Activated CD4-positive, alpha-beta T cell treated with anti-CD3 and anti-CD28 coated beads, Interleukin-2, amount 10 ng/mL, durations not matched to agents 7 days and 5 days (primary cell): ENCODE measurements around the gene ICAM3. TPM values are rescaled to one million over a fixed set of nuclear protein-coding genes. Genes with fewer than 3 reads are reported as not detected.

ENCODE experiments used
- CTCF ChIA-PET: fragments of 350-600 bp; sonication (Branson Sonifier 250); formaldehyde crosslinking; loops from one replicate; lab custom pipeline; 2021; ENCODE audit warnings: antibody characterized with exemption; lab: Charles Lee
- POLR2A ChIA-PET: fragments of 350-600 bp; sonication (Branson Sonifier 250); formaldehyde crosslinking; loops from one replicate; lab custom pipeline; 2021; ENCODE audit warnings: antibody characterized with exemption; lab: Charles Lee
- DNase-seq: peaks from one replicate; pipeline ENCODE4 v3.0.0-alpha.2; 2020
- H3K27ac Mint-ChIP-seq: one replicate; pipeline ENCODE4 v1.8.0; 2021; ENCODE audit warnings: mild to moderate bottlenecking, moderate library complexity, mixed read lengths
- H3K27me3 Mint-ChIP-seq: one replicate; pipeline ENCODE4 v1.8.0; 2021; ENCODE audit warnings: mixed read lengths
- H3K36me3 Mint-ChIP-seq: one replicate; pipeline ENCODE4 v1.8.0; 2021; ENCODE audit warnings: low read depth, mixed read lengths
- H3K4me1 Mint-ChIP-seq: one replicate; pipeline ENCODE4 v1.8.0; 2021; ENCODE audit warnings: mixed read lengths
- H3K4me3 Mint-ChIP-seq: one replicate; pipeline ENCODE4 v1.8.0; 2021; ENCODE audit warnings: mild to moderate bottlenecking, moderate library complexity, mixed read lengths
- H3K9me3 Mint-ChIP-seq: one replicate; pipeline ENCODE4 v1.8.0; 2021; ENCODE audit warnings: mixed read lengths
- total RNA-seq, 2 experiments: library from RNA; stranded (reverse); gene quantifications; one replicate each; pipeline ENCODE4 v1.2.3, GENCODE V29; 2021

ICAM3 gene
- total RNA-seq, 2 experiments from 2014 or later: 230 to 233 TPM

DNA sequence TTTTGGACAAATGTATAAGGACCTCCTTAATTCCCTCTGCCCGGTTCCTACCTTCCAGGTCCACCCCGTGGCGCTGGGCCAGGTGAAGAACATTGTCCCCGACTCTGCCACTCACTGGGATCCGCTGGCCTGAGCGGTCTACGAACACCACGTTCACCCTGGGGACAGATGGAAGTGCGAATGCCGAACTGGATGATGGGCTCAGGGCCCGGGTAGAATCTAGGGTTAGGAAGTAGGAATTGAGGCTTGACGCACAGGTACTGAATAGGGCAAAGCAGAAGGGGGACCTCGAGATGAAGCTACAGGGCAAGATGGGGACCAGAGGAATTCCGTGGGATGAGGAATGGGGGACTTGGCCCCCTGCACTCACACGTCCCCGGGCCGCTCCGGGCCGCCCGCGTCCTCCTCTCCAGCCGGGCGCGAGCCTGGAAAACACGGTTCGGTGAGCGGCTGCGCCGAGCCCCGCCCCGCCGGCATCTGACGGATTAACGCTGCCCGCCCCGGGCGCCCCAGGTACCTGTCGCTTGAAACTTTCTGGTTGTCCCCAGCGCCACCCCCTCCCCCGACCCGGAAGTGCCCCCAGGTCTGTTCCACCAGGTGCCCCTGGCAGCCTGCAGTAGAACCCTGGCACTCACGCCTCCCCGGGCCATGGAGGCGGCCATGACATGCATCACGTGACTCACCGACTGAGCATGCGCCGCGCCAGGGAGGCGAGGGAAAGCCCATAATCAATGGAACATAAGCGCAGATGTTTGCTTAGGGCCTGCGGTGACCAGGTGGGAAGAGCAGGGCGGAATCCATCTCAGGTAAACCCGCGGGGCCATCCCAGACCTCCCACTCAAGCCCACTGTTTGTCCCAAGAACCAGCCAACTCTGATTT, 23.8 kb downstream of the ICAM3 start, which contains the start of gene FDX2:
FDX2 (minus strand) TSS at position 681 of the 880 bp plus-strand sequence; CDS start at position 662, 19 bp downstream.
- DNase-seq: peak; percentile 92
- H3K9me3 Mint-ChIP-seq: no peaks in the 10 kb centered on the region
- peaks cover 19% of the 10 kb centered on the region for H3K4me1 Mint-ChIP-seq
- CTCF ChIA-PET: interaction anchor here (0.7 to 1.2 kb wide), 3 partner anchors 9 to 46 kb away, joined by 3 read pairs; no protein-coding TSS in a partner anchor
- H3K4me3 Mint-ChIP-seq: peak within 1 kb of the TSS; percentile 80
- H3K27ac Mint-ChIP-seq: peak within 1 kb of the TSS; percentile 73
- H3K27me3 Mint-ChIP-seq: no peaks in the 10 kb centered on the region
- peaks cover 15% of the 10 kb centered on the region for H3K36me3 Mint-ChIP-seq
- POLR2A ChIA-PET: interaction anchor here (0.6 kb wide), 1 partner anchor 16 kb away, joined by 3 read pairs; no protein-coding TSS in a partner anchor

DNA sequence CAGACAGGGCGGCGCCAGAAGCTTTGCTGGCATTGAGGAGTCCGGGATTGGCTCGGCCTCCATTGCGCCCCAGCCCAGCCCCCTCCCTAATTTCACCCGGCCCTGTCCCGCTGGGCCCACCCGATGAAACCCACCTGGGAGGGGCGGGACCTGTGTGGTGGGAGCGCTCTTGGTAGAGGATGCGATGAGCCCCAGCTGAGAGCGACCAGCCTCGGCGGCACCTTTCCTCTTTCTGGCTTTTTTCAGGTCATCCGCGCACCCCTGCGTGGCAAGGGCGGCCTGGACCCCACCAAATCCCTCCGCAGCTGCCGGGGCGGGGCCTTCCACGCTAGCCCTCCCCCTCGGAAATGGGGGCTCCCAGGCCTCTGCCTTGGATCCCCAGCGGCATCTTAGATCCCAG, 30.0 kb downstream of the ICAM3 start, which contains the start of gene ZGLP1:
ZGLP1 (minus strand) TSS at position 393 of the 400 bp plus-strand sequence.
- Mint-ChIP-seq H3K36me3 (no peaks in the 10 kb centered on the region), H3K4me1 (peaks cover 3% of the 10 kb centered on the region), H3K4me3 (no peak within 1 kb of the TSS), H3K27ac (peak within 1 kb of the TSS; percentile 5), H3K27me3 (no peaks in the 10 kb centered on the region), H3K9me3 (no peaks in the 10 kb centered on the region)
- ChIA-PET CTCF (interaction anchor here (1.2 to 1.6 kb wide), 2 partner anchors 13 to 555 kb away, joined by 3 to 4 read pairs; no protein-coding TSS in a partner anchor), POLR2A (no interaction called here)
- DNase-seq: no peak

DNA sequence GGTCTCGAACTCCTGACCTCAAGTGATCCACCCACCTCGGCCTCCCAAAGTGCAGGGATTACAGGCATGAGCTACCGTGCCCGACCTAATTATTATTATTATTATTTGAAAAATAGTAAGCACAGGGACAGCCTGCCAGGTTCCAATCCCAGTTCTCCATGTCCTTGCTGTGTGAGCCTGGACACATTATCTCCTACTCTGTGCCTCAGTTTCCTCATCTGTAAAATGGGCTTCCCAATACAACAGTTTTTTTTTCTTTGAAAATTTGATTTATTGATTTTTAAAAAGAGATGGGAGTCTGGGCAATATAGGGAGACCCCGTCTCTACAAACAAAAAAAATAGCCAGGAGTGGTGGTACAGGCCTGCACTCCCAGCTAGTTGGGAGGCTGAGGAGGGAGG, 33.1 kb downstream of the ICAM3 start:
- Mint-ChIP-seq H3K4me1 (no peaks in the 10 kb centered on the region), H3K27me3 (peaks cover 4% of the 10 kb centered on the region), H3K36me3 (no peaks in the 10 kb centered on the region), H3K4me3 (no peak overlapping the region), H3K9me3 (no peaks in the 10 kb centered on the region), H3K27ac (no peak overlapping the region)
- ChIA-PET CTCF (interaction anchor here (1.2 to 1.8 kb wide), 4 partner anchors 9 to 35 kb away, joined by 3 to 6 read pairs (median 4); partner anchors contain the start of gene ICAM1), POLR2A (no interaction called here)
- DNase-seq: no peak

DNA sequence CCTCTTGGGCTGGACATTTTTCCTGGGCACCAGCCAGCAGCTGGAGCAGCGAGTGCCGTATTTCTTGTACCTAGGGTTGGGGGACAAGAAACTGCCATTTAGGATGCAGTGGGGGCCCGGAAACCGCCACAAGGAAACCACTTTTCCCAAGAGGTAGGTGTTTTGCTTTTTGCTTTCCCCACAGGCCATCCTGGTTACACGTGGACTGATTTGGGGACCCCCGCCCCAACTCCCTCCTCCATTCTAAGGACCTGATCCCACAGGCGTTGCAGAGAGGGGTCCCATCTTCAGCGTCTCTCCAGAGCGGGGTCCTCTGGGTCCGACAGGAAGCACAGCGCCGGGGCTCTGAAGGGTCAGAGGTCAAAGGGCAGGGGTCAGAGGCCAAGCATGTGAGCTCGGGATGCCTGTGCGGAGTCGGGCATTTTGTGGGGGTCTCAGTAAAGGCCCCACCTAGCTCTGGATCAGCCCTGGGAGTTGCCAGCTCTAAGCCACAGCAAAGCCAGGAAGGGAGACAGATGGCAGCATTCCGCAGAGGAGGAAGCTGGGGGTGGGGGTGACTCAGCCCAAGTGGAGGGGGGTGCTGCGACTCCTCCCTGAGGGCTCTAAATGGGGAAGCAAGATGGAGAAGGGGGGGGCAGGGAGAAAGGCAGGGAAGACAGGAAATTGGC, 34.2 kb downstream of the ICAM3 start:
- DNase-seq: no peak
- no peak overlapping the region for H3K27ac Mint-ChIP-seq
- no peak overlapping the region for H3K4me3 Mint-ChIP-seq
- no peaks in the 10 kb centered on the region for H3K4me1 Mint-ChIP-seq
- ChIA-PET CTCF (interaction anchor here (0.5 to 1.8 kb wide), 6 partner anchors 10 to 67 kb away, joined by 3 to 6 read pairs (median 3); no protein-coding TSS in a partner anchor), POLR2A (no interaction called here)
- no peaks in the 10 kb centered on the region for H3K9me3 Mint-ChIP-seq
- no peaks in the 10 kb centered on the region for H3K36me3 Mint-ChIP-seq
- peaks cover 6% of the 10 kb centered on the region for H3K27me3 Mint-ChIP-seq

DNA sequence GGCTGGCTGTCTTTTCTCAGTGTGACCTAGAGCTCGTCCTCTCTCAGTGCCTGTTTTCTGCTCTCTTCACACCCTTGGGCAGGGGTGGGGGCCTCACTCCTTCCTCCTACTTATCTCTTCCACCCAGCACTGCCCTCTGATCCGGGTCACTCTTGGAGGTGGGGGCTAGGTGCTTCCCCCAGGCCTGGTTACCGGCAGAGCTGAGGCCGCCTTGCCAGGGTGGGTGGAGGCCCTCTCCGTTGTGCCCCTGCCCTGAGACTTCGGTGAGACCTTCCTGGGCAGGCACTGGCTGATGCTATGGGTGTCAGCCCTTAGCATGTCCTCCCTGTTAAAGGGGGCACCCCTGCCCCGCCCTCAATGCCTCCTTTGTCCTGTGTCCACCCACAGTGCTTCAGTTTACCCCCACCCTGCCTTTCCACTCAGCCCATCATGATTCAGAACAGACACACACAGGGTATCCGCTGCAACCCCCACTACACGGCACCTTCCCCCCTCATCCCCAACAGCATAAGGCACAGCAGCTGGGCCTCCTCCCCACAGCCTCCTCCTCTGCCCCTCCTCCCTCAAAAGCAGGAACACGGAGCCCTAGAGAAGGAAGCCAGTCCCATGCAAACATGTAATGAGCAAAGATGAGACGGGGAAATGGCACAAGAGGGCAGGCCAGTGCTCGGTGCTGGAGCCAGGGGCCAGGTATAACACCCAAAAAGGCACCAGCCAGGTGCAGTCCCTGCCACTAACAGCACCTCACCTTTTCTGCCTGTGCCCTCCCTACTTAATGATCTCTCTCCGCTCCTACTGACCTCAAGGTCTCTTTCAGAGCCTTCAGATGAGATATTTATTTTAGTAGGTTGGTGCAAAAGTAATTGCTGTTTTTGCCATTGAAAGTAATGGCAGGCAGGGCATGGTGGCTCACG, 39.6 kb downstream of the ICAM3 start:
- Mint-ChIP-seq H3K27me3 (peaks cover 24% of the 10 kb centered on the region), H3K4me1 (peaks cover 9% of the 10 kb centered on the region), H3K36me3 (peaks cover 4% of the 10 kb centered on the region), H3K27ac (no peak overlapping the region), H3K4me3 (no peak overlapping the region), H3K9me3 (no peaks in the 10 kb centered on the region)
- ChIA-PET POLR2A (interaction anchor here (0.7 kb wide), 1 partner anchor 16 kb away, joined by 3 read pairs; no protein-coding TSS in a partner anchor), CTCF (interaction anchor here (1.1 to 1.2 kb wide), 2 partner anchors 12 to 73 kb away, joined by 3 read pairs; no protein-coding TSS in a partner anchor)
- DNase-seq: no peak

DNA sequence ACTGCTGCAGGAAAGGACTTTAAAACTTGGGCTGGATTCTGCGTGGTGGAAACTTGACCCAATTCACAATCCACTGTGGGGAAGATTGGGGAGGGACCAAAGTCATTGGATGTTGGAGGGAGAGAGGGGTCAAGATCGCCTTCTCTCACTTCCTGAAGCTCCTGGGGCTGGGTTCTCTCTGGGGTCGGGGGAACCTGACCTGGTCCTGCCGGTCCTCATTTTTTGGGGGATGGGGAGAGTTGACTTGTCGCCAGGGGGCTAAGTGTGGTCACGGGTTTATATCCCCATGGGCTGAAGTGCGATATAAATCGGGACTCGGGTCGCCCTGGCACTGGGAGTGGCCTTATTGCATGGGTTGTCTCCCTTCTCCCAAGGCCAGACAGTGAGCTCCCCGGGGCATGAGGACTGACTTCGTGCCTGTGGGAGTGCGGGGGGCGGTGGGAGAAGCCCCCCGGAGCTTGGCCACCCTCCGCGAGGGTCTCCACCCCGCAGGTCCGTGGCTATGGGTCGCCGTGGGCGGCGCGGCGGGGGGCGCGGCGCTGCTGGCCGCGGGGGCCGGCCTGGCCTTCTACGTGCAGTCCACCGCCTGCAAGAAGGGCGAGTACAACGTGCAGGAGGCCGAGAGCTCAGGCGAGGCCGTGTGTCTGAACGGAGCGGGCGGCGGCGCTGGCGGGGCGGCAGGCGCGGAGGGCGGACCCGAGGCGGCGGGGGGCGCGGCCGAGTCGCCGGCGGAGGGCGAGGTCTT, 43.4 kb downstream of the ICAM3 start:
- H3K27me3 Mint-ChIP-seq: peaks cover 55% of the 10 kb centered on the region
- no peaks in the 10 kb centered on the region for H3K9me3 Mint-ChIP-seq
- ChIA-PET CTCF (interaction anchor here (0.6 to 1.2 kb wide), 3 partner anchors 14 to 110 kb away, joined by 3 read pairs; partner anchors contain the start of gene ZGLP1), POLR2A (no interaction called here)
- H3K4me1 Mint-ChIP-seq: peaks cover 36% of the 10 kb centered on the region
- H3K4me3 Mint-ChIP-seq: peak overlapping the region; percentile 68
- no peak for DNase-seq
- H3K27ac Mint-ChIP-seq: peak overlapping the region; percentile 83
- peaks cover 7% of the 10 kb centered on the region for H3K36me3 Mint-ChIP-seq

DNA sequence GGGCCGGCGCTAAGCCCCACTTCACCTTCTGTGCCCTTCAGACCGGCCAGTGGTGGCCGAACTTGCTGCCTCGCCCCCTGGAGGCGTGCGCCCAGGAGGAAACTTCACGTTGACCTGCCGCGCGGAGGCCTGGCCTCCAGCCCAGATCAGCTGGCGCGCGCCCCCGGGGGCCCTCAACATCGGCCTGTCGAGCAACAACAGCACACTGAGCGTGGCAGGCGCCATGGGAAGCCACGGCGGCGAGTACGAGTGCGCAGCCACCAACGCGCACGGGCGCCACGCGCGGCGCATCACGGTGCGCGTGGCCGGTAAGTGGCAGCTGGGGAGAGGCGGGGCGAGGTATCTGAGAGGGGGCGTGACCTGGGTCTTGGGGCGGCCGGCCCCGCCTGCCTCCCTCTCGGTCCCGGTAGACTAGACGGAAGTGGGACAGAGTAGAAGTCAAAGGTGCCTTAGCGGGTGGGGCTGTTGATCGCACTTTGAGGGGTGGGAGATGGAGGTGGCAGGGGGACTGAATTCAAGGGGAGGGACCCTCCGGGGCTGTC, 44.0 kb downstream of the ICAM3 start:
- peaks cover 7% of the 10 kb centered on the region for H3K36me3 Mint-ChIP-seq
- no peaks in the 10 kb centered on the region for H3K9me3 Mint-ChIP-seq
- peak overlapping the region; percentile 83 for H3K27ac Mint-ChIP-seq
- peaks cover 61% of the 10 kb centered on the region for H3K27me3 Mint-ChIP-seq
- H3K4me1 Mint-ChIP-seq: peaks cover 43% of the 10 kb centered on the region
- POLR2A ChIA-PET: no interaction called here
- CTCF ChIA-PET: interaction anchor here (1.2 kb wide), 1 partner anchor 25 kb away, joined by 3 read pairs; no protein-coding TSS in a partner anchor
- peak; percentile 72 for DNase-seq
- peak overlapping the region; percentile 68 for H3K4me3 Mint-ChIP-seq

DNA sequence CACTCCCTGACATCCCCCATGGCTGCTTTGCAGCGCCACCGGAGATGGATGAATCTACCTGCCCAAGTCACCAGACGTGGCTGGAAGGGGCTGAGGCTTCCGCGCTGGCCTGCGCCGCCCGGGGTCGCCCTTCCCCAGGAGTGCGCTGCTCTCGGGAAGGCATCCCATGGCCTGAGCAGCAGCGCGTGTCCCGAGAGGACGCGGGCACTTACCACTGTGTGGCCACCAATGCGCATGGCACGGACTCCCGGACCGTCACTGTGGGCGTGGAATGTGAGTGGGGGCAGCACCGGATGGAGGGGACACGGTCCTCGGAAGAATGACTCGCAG, 45.1 kb downstream of the ICAM3 start:
- Mint-ChIP-seq H3K27me3 (peaks cover 62% of the 10 kb centered on the region), H3K4me1 (peaks cover 50% of the 10 kb centered on the region)
- POLR2A ChIA-PET: no interaction called here

DNA sequence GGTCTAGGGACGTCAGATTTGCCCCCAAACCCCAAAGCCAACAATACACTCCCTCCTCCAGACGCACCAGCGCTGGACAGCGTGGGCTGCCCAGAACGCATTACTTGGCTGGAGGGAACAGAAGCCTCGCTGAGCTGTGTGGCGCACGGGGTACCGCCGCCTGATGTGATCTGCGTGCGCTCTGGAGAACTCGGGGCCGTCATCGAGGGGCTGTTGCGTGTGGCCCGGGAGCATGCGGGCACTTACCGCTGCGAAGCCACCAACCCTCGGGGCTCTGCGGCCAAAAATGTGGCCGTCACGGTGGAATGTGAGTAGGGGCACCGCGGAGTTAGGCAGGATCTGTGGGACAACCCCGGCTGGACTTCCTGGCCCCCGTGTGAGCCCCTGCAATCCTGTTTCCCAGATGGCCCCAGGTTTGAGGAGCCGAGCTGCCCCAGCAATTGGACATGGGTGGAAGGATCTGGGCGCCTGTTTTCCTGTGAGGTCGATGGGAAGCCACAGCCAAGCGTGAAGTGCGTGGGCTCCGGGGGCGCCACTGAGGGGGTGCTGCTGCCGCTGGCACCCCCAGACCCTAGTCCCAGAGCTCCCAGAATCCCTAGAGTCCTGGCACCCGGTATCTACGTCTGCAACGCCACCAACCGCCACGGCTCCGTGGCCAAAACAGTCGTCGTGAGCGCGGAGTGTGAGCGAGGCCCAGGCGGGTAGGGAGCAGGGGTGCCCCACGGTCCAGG, 45.6 kb downstream of the ICAM3 start:
- no peak overlapping the region for H3K27ac Mint-ChIP-seq

More for the DNA sequence above, 45.1 kb downstream of the ICAM3 start:
- no peaks in the 10 kb centered on the region for H3K9me3 Mint-ChIP-seq
- peaks cover 9% of the 10 kb centered on the region for H3K36me3 Mint-ChIP-seq
- no peak for DNase-seq
- CTCF ChIA-PET: interaction anchor here (1.1 kb wide), 1 partner anchor 35 kb away, joined by 4 read pairs; no protein-coding TSS in a partner anchor
- H3K27ac Mint-ChIP-seq: no peak overlapping the region
- H3K4me3 Mint-ChIP-seq: no peak overlapping the region

DNA sequence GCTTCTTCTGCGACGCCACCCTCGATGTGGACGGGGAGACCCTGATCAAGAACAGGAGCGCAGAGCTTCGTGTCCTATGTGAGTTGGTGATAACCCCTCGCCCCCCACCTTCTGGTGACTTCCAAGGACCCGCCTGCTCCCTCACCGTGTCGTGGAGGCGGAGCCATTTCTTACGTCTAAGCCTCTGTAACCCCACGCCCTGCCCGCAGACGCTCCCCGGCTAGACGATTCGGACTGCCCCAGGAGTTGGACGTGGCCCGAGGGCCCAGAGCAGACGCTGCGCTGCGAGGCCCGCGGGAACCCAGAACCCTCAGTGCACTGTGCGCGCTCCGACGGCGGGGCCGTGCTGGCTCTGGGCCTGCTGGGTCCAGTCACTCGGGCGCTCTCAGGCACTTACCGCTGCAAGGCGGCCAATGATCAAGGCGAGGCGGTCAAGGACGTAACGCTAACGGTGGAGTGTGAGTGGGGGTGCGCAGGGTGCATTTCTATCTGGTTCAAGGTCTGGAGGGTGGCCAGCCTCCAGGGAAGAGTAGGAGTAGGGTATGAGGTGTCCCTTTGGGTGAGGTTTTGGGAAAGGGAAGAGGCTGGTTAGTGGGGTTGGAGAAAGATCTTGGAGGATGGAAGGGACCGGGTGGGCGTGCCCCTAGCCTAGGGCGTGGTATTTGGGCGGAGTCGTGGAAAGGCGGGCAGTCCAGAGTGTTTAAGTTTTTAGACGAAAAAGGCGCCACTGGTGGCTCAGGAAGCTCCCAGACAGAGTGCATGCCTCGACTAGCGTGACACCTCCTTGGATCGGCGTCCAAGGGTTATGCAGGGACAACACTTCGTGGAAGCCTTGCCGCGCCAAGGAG, 46.4 kb downstream of the ICAM3 start:
- Mint-ChIP-seq H3K27ac (peak overlapping the region; percentile 39), H3K27me3 (peaks cover 73% of the 10 kb centered on the region), H3K9me3 (no peaks in the 10 kb centered on the region), H3K4me1 (peaks cover 59% of the 10 kb centered on the region), H3K4me3 (peak overlapping the region; percentile 38), H3K36me3 (peaks cover 9% of the 10 kb centered on the region)
- no peak for DNase-seq
- ChIA-PET CTCF (interaction anchor here (0.5 to 1.7 kb wide), 4 partner anchors 22 to 58 kb away, joined by 4 to 7 read pairs (median 5); partner anchors contain the start of gene ICAM1), POLR2A (no interaction called here)

More for the DNA sequence above, 45.6 kb downstream of the ICAM3 start:
- peaks cover 67% of the 10 kb centered on the region for H3K27me3 Mint-ChIP-seq
- ChIA-PET CTCF (interaction anchor here (1.1 to 1.7 kb wide), 2 partner anchors 23 to 35 kb away, joined by 4 to 7 read pairs; partner anchors contain the start of gene ICAM1), POLR2A (no interaction called here)
- peak overlapping the region; percentile 38 for H3K4me3 Mint-ChIP-seq
- peaks cover 9% of the 10 kb centered on the region for H3K36me3 Mint-ChIP-seq
- DNase-seq: no peak
- H3K4me1 Mint-ChIP-seq: peaks cover 54% of the 10 kb centered on the region
- no peaks in the 10 kb centered on the region for H3K9me3 Mint-ChIP-seq
